GM19238 (cell line): ENCODE measurements around the gene BMPR1A.

ENCODE experiments used
- DNase-seq: peaks from one replicate; pipeline ENCODE4 v3.0.0; 2011; ENCODE audit warnings: low spot score; ENCODE audit not compliant: insufficient read length

BMPR1A gene

DNA sequence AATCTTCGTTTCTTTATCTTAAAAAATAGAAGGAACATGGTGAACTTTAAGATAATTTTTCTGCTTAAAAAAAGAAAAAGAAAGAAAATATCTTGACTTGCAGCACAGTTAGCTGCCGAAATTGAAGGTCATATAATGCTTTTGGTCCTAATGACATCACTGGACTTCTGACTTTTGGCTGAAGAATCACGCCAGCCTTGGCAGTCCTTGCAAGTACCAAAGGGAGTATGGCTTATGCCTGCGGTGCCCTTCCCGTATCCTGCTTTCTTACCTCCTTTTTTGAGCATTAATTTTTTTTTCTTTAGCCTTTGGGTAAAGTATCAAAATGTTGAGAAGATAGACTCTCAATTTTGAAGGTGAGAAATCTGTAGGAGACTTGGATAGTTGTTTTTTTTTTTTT lies 7.0 kb downstream of the BMPR1A start:
- no peak for DNase-seq

DNA sequence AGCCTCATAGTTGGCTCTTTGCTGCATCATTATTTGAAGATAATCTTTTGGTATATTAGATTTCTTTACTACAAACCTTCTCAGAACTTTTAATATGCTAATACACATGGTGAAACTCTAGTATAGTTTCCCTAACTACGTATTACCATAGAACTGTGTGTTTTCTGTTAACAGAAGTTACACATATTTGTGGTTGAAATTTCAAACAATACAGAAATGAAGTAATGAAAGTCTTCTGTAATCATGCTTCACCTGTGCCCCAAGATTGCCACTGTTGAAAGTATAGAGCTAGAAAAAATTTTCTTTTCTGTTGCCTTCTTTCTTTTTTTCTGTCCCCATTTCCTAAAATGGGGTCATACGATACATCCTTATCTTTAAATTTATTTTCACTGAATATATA lies 9.1 kb downstream of the BMPR1A start:
- DNase-seq = no peak

DNA sequence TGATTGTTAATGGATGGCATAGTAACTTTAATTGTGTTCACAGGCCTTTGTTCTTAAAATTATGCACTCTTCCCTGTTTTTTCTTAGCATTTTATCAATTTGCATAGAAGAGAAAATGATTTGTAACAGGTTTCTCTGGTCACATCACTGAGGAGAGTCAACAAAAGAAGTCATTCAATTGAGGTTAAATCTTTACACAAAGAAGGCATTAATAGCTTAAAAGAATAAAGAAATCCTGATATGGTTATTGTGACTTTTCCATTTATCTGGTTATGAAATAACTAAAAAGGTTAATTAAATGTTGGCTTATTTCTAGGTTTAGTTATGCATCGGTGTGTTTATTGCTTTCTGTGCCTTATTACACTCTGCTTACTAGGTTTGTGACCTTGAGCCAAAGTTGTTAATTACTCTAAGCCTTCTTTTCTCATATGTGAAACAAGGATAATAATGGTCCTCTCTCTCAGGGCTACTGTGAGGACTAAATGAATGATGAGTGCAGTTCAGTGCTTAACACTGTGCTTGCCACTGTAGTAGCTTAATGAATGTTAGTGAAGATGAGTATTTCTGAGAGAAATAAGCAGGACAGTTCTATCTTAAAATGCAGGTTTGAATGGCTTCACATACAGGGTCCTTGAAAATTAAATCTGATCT lies 12.1 kb downstream of the BMPR1A start:
- no peak for DNase-seq

- DNase-seq = no peak
These were observed 13.6 kb downstream of the BMPR1A start for GRCh38 chr10:86769991-86770390.

DNA sequence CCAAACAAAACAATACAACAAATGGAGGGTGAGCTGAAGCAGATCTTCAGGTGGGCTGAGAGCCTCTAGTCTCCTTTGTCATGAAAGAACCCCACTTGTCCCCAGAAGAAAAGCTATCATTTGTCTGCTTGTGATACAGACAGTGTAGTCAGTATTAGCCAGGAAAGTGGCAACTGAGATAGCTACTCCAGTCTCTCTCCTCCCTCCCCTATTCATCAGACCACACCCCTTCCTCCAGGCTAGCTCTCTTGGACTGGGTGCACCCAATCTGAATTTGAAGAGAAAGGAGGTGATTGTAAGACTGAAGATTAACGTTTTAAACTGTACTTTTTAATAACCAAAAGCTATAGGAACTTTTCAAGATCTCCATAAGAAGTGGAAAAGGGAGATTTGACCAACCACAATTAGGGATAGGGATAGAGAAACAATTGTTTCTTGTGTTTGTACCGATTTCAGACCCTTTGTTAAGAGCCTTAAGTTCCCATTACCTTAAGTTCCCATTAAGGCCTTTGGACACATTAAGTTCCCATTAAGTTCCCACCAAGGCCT lies 14.1 kb downstream of the BMPR1A start:
- DNase-seq = no peak

- no peak for DNase-seq
These were observed 17.1 kb downstream of the BMPR1A start for GRCh38 chr10:86773498-86773897.

- DNase-seq = no peak
These were observed 18.8 kb downstream of the BMPR1A start for GRCh38 chr10:86775056-86775869.

DNA sequence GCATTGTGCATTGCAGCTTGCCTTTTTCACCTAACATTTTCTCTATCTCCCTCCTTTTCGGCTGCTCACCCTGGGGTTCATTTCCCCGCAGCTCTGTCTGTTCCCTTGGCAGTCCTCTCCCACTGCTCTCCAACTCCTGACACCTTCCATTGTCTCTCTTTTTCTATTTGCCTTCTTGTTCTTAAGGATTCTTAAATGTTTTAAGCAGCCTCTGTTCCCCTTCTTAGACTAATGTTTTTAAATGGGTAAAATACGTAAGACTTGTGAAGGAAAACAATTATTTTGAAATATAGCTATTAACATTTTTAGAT lies 19.4 kb downstream of the BMPR1A start:
- no peak for DNase-seq

DNA sequence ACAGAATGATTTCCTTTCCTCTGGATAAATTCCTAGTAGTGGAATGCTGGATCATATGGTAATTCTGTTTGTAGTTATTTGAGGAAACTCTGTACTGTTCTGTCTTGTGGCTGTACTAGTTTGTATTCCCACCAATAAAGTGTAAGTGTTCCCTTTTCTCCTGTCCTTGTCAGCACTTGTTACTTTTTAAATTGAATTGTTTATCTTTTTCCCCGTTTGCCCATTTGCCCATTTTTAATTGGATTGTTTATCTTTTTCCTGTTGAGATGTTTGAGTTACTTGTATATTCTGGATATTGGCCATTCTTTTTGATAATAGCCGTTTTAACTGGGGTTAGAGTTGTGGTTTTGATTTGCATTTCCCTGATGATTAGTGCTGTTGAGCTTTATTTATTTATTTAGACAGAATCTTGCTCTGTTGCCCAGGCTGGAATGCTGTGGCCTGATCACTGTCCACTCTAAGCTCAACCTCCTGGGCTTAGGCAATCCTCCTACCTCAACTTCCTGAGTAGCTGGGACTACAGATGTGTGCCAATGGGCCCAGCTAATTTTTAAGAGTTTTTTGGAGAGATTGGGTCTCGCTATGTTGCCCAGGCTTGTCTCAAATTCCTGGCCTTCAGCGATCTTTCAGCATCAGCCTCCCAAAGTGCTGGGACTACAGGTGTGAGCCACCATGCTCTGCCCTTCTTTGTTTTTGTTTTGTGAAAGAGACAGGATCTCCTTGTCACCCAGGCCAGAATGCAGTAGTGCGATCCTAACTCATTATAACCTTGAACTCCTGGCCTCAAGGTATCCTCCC lies 23.0 kb downstream of the BMPR1A start:
- DNase-seq = no peak

DNA sequence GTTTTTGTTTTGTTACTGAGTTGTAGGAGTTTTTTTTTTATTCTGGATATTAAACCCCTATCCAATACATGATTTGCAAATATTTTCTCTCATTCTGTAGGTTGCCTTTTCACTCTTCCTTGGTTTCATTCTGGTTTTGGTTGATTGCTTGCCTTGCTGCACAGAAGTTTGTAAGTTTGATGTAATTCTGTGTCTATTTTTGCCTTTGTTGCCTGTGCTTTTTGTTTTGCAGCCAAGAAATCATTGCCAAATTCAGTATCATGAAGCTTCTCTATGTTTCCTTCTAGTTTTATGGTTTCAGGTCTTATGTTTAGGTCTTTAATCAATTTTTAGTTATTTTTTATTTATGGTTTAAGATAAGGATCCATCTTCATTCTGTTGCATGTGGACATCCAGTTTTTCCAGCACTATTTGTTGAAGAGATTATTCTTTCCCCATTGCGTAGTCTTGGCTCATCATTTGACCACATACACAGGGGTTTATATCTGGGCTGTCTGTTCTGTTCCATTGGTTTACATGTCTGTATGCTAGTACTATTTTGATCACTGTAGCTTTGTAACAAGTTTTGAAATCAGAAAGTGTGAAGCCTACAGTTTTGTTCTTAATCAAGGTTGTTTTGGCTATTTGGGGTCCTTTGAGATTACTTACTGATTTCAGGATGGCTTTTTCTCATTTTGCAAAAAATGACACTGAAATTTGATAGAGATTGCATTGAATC lies 26.4 kb downstream of the BMPR1A start:
- DNase-seq = no peak

GRCh38 chr10:86785037-86785436 lies 28.6 kb downstream of the BMPR1A start:
- DNase-seq = no peak

- no peak for DNase-seq
These were observed 29.5 kb downstream of the BMPR1A start for GRCh38 chr10:86785968-86786367.

- DNase-seq = no peak
These were observed 29.9 kb downstream of the BMPR1A start for GRCh38 chr10:86786368-86786767.

DNA sequence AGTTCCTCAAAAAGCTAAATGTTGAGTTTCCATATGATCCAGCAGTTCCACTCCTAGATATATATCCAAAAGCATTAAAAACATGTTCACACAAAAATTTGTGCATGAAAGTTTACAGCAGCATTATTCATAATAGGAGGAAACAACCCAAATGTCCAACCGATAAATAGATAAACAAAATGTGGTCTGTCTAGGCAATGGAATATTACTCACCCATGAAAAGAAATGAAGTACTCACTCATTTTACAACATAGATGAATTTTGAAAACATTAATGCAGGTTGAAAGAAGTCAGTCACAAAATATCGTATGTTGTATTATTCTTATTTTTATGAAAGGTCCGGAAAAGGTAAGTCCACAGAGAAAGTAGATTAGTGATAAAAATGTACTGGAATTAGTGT lies 34.0 kb downstream of the BMPR1A start:
- no peak for DNase-seq

GRCh38 chr10:86792461-86793167 lies 36.2 kb downstream of the BMPR1A start:
- DNase-seq = no peak

GRCh38 chr10:86793696-86794095 lies 37.3 kb downstream of the BMPR1A start:
- no peak for DNase-seq

DNA sequence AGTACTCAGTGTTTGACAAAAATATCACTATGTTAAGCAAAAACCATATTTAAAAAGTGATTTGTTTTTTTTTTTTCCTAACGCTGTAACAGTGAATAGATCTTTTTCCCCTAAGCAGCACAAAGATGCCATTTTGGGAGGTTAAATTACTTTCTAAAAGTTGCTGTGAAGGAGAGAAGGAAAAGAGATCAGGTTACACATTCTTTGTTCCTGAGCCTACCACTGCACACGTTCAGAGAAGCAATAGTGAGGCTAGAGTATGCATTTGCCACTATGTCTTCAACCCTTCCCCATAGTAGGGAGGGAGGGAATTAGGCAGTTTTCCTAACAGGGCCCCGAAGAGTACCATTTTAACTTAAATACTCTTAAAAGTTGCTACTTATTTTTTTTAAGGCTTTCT lies 38.9 kb downstream of the BMPR1A start:
- DNase-seq = no peak

- DNase-seq = no peak
These were observed 41.6 kb downstream of the BMPR1A start for GRCh38 chr10:86798025-86798424.

- no peak for DNase-seq
These were observed 42.2 kb downstream of the BMPR1A start for GRCh38 chr10:86798611-86799010.

- DNase-seq = no peak
These were observed 42.9 kb downstream of the BMPR1A start for GRCh38 chr10:86799188-86799845.
